ENCODE measurements around the gene SEC31B.

The SEC31B gene

GRCh38 chr10:100505164-100505563 lies 14.5 kb downstream of the SEC31B start:
- no peak for DNase-seq (ENCODE audit: low read depth)
- no peak overlapping the region for H3K4me3 ChIP-seq (replicated peaks; ENCODE audit: low read depth, low read length)
- TF ChIP-seq CTCF (IDR thresholded peaks at IDR 0.05; ENCODE audit: low read length, missing control alignments), result no peak

- H3K4me3 ChIP-seq (replicated peaks; ENCODE audit: low read depth, low read length), result no peak overlapping the region
- no peak for DNase-seq (ENCODE audit: low read depth)
- TF ChIP-seq CTCF (IDR thresholded peaks at IDR 0.05; ENCODE audit: low read length, missing control alignments), result no peak
Observed at GRCh38 chr10:100504096-100504495, 15.6 kb downstream of the SEC31B start.

- no peak overlapping the region for H3K4me3 ChIP-seq (replicated peaks; ENCODE audit: low read depth, low read length)
- DNase-seq (ENCODE audit: low read depth), result no peak
- TF ChIP-seq CTCF (IDR thresholded peaks at IDR 0.05; ENCODE audit: low read length, missing control alignments), result no peak
Observed at GRCh38 chr10:100502926-100503494, 16.7 kb downstream of the SEC31B start.

- peak; percentile 35 for DNase-seq (ENCODE audit: low read depth)
- H3K4me3 ChIP-seq (replicated peaks; ENCODE audit: low read depth, low read length), result no peak overlapping the region
- no peak for TF ChIP-seq CTCF (IDR thresholded peaks at IDR 0.05; ENCODE audit: low read length, missing control alignments)
Observed at GRCh38 chr10:100501423-100501822, 18.2 kb downstream of the SEC31B start.

- no peak for DNase-seq (ENCODE audit: low read depth)
- no peak for TF ChIP-seq CTCF (IDR thresholded peaks at IDR 0.05; ENCODE audit: low read length, missing control alignments)
- H3K4me3 ChIP-seq (replicated peaks; ENCODE audit: low read depth, low read length), result no peak overlapping the region
Observed at GRCh38 chr10:100498059-100498458, 21.6 kb downstream of the SEC31B start.

GRCh38 chr10:100496567-100496966 lies 23.1 kb downstream of the SEC31B start:
- no peak for TF ChIP-seq CTCF (IDR thresholded peaks at IDR 0.05; ENCODE audit: low read length, missing control alignments)
- no peak overlapping the region for H3K4me3 ChIP-seq (replicated peaks; ENCODE audit: low read depth, low read length)
- DNase-seq (ENCODE audit: low read depth), result no peak

GRCh38 chr10:100490531-100490930 lies 29.1 kb downstream of the SEC31B start:
- DNase-seq (ENCODE audit: low read depth), result no peak
- H3K4me3 ChIP-seq (replicated peaks; ENCODE audit: low read depth, low read length), result no peak overlapping the region
- no peak for TF ChIP-seq CTCF (IDR thresholded peaks at IDR 0.05; ENCODE audit: low read length, missing control alignments)

Measured in fibroblast of pulmonary artery (primary cell).